GM23338 (cell line): Measurements from ENCODE around the gene PUS3. TPM values are rescaled to one million over a fixed set of nuclear protein-coding genes. Genes with fewer than 3 reads are reported as not detected.

Experiments
- ATAC-seq: fragments of 200-7000 bp; cut with Tn5 transposase; 3 replicates; pipeline ENCODE4 v1.9.1; 2020
- DNase-seq: peaks from one replicate; pipeline ENCODE4 v3.0.0-alpha.2; 2015; ENCODE audit warnings: low spot score
- H2AFZ ChIP-seq: fragments of 200-600 bp; sonication (generic); 2 replicates; pipeline ENCODE4 v1.8.0; 2016; ENCODE audit warnings: antibody characterized with exemption, mild to moderate bottlenecking, moderate library complexity
- H3F3A ChIP-seq: fragments of 200-600 bp; sonication (generic); replicated peaks from 2 replicates; pipeline ENCODE4 v1.8.0; 2017; ENCODE audit warnings: antibody characterized with exemption, mixed run types, low read depth
- H3K27ac ChIP-seq: fragments of 200-600 bp; sonication (generic); 2 replicates; pipeline ENCODE4 v1.6.1; 2016; ENCODE audit warnings: low read depth
- H3K27me3 ChIP-seq: fragments of 200-600 bp; sonication (generic); 2 replicates; pipeline ENCODE4 v1.8.0; 2016; ENCODE audit warnings: mild to moderate bottlenecking, mixed run types, moderate library complexity; ENCODE audit not compliant: insufficient read depth
- H3K36me3 ChIP-seq: fragments of 200-600 bp; sonication (generic); 2 replicates; pipeline ENCODE4 v1.8.0; 2016; ENCODE audit warnings: mild to moderate bottlenecking; ENCODE audit not compliant: insufficient read depth
- H3K4me1 ChIP-seq: fragments of 200-600 bp; sonication (generic); 2 replicates; pipeline ENCODE4 v1.8.0; 2016; ENCODE audit warnings: mild to moderate bottlenecking, moderate library complexity; ENCODE audit not compliant: insufficient read depth
- H3K4me2 ChIP-seq: fragments of 200-600 bp; sonication (generic); 2 replicates; pipeline ENCODE4 v1.7.1; 2017; ENCODE audit warnings: mixed run types
- H3K4me3 ChIP-seq: fragments of 200-600 bp; sonication (generic); 2 replicates; pipeline ENCODE4 v1.6.1; 2016; ENCODE audit warnings: mixed run types
- H3K79me2 ChIP-seq: fragments of 200-600 bp; sonication (generic); replicated peaks from 2 replicates; pipeline ENCODE4 v1.8.0; 2017; ENCODE audit warnings: mild to moderate bottlenecking; ENCODE audit not compliant: insufficient read depth
- H3K9me2 ChIP-seq: fragments of 200-600 bp; sonication (generic); 2 replicates; pipeline ENCODE4 v1.8.0; 2017; ENCODE audit not compliant: insufficient read depth
- H4K20me1 ChIP-seq: fragments of 200-600 bp; sonication (generic); replicated peaks from 2 replicates; pipeline ENCODE4 v1.8.0; 2017; ENCODE audit warnings: mild to moderate bottlenecking; ENCODE audit not compliant: insufficient read depth
- H3K27ac Mint-ChIP-seq: 2 replicates; pipeline ENCODE4 v1.8.0; 2020; ENCODE audit warnings: inconsistent platforms, mild to moderate bottlenecking, moderate library complexity, mixed read lengths
- H3K27me3 Mint-ChIP-seq: 3 replicates; pipeline ENCODE4 v1.8.0; 2022; ENCODE audit warnings: low read depth, mild to moderate bottlenecking, moderate library complexity, mixed read lengths, inconsistent platforms; ENCODE audit not compliant: insufficient read depth, poor library complexity
- H3K36me3 Mint-ChIP-seq: 3 replicates; pipeline ENCODE4 v1.8.0; 2021; ENCODE audit warnings: low read depth, mild to moderate bottlenecking, inconsistent platforms, moderate library complexity, mixed read lengths
- H3K4me1 Mint-ChIP-seq: 3 replicates; pipeline ENCODE4 v1.8.0; 2020; ENCODE audit warnings: mild to moderate bottlenecking, inconsistent platforms, mixed read lengths
- H3K4me3 Mint-ChIP-seq: 3 replicates; pipeline ENCODE4 v1.8.0; 2021; ENCODE audit warnings: moderate library complexity, mild to moderate bottlenecking, inconsistent platforms, mixed read lengths
- H3K9me3 Mint-ChIP-seq: 3 replicates; pipeline ENCODE4 v1.8.0; 2020; ENCODE audit warnings: moderate library complexity, mild to moderate bottlenecking, inconsistent platforms, mixed read lengths
- EZH2 ChIP-seq: fragments of 200-600 bp; sonication (generic); IDR thresholded peaks from one replicate; pipeline ENCODE4 v1.8.0; 2017; ENCODE audit warnings: antibody characterized with exemption, mild to moderate bottlenecking, low read depth; ENCODE audit not compliant: unreplicated experiment
- NANOG ChIP-seq: IDR thresholded peaks from 2 replicates; pipeline ENCODE4 v1.6.1; 2016; ENCODE audit warnings: antibody characterized with exemption, borderline replicate concordance
- STAT1 ChIP-seq: IDR thresholded peaks from one replicate; pipeline ENCODE4 v1.6.1; 2016; ENCODE audit warnings: antibody characterized with exemption; ENCODE audit not compliant: unreplicated experiment
- polyA plus RNA-seq: library from polyadenylated mRNA; unstranded; fragments of >200 nt; fragmentation: Nextera tagmentation; extraction: Ambion mirVana; gene quantifications from 2 replicates; pipeline ENCODE4 v1.2.1, GENCODE V29; 2016
- total RNA-seq: library from RNA; depleted of rRNA; stranded (reverse); fragments of >200 nt; shearing (Covaris generic); gene quantifications from 2 replicates; pipeline ENCODE4 v1.2.3, GENCODE V29; 2014
- TF ChIP-seq, protein P1 (sequence below), 2 experiments: fragments of 200-600 bp in 1 of 2; sonication (generic) in 1 of 2; conservative IDR thresholded peaks; 2 replicates each; pipeline versions ENCODE4 v1.5.1 to v1.6.1; 2016 to 2017; ENCODE audit warnings: antibody characterized with exemption in 2 of 2, low read depth in 2 of 2, mild to moderate bottlenecking in 2 of 2, moderate library complexity in 1 of 2
- TF ChIP-seq, protein P2 (sequence below): IDR thresholded peaks from one replicate; pipeline ENCODE4 v1.6.1; 2018; ENCODE audit warnings: antibody characterized with exemption; ENCODE audit not compliant: unreplicated experiment

PUS3 gene
- total and polyA plus RNA-seq, 2 experiments from 2014 or later, result 15.8 to 24.1 TPM

DNA sequence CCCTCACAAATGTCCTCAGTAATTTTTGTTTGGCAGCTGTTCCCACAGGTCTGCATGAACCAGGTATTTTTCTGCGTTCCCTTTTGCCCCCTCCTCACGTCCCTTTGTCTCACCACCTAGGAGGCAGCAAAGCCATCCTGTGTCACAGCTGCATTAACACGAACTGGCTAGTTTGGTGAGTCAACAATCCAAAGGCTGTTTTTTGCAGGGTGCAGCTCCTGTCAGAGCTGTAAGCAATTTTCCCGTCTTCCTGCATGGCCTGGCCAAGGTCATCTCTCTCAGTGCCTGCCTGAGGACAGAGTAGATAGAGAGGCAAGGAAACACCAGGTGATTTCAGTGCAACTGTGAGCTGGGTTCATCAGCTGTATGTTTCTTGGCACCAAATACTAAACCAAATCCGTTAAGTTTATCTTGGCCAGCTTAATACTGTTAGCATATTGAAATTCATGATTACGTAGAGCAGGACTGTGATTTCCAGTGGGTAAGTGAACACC lies 22.3 kb upstream of the PUS3 start:
- no peak for DNase-seq
- Mint-ChIP-seq H3K27me3 (peaks cover 5% of the 10 kb centered on the region), H3K4me3 (no peak overlapping the region), H3K9me3 (no peaks in the 10 kb centered on the region), H3K36me3 (no peaks in the 10 kb centered on the region), H3K4me1 (peaks cover 15% of the 10 kb centered on the region), H3K27ac (peak overlapping the region; percentile 8; the same call in 1 of the 2 replicates)
- Histone ChIP-seq H3K9me2 (no peaks in the 10 kb centered on the region), H4K20me1 (no peaks in the 10 kb centered on the region), H3K79me2 (no peaks in the 10 kb centered on the region), H3K27ac (no peak overlapping the region), H3K36me3 (no peaks in the 10 kb centered on the region), H3K4me2 (no peak overlapping the region), H3K4me1 (no peaks in the 10 kb centered on the region), H2AFZ (no peak overlapping the region), H3F3A (no peaks in the 10 kb centered on the region), H3K4me3 (no peak overlapping the region), H3K27me3 (no peaks in the 10 kb centered on the region)
- no peak; the same call in 2 of the 3 replicates for ATAC-seq
- TF ChIP-seq STAT1, result no peak
- TF ChIP-seq, protein P1, sequence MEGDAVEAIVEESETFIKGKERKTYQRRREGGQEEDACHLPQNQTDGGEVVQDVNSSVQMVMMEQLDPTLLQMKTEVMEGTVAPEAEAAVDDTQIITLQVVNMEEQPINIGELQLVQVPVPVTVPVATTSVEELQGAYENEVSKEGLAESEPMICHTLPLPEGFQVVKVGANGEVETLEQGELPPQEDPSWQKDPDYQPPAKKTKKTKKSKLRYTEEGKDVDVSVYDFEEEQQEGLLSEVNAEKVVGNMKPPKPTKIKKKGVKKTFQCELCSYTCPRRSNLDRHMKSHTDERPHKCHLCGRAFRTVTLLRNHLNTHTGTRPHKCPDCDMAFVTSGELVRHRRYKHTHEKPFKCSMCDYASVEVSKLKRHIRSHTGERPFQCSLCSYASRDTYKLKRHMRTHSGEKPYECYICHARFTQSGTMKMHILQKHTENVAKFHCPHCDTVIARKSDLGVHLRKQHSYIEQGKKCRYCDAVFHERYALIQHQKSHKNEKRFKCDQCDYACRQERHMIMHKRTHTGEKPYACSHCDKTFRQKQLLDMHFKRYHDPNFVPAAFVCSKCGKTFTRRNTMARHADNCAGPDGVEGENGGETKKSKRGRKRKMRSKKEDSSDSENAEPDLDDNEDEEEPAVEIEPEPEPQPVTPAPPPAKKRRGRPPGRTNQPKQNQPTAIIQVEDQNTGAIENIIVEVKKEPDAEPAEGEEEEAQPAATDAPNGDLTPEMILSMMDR (conservative IDR thresholded peaks at IDR 0.05; ENCODE audit: low read depth in 2 of 2), result 0 out of 4 replicates have a peak, but pooled peaks of 1 of the 2 experiments have one; percentile 10

DNA sequence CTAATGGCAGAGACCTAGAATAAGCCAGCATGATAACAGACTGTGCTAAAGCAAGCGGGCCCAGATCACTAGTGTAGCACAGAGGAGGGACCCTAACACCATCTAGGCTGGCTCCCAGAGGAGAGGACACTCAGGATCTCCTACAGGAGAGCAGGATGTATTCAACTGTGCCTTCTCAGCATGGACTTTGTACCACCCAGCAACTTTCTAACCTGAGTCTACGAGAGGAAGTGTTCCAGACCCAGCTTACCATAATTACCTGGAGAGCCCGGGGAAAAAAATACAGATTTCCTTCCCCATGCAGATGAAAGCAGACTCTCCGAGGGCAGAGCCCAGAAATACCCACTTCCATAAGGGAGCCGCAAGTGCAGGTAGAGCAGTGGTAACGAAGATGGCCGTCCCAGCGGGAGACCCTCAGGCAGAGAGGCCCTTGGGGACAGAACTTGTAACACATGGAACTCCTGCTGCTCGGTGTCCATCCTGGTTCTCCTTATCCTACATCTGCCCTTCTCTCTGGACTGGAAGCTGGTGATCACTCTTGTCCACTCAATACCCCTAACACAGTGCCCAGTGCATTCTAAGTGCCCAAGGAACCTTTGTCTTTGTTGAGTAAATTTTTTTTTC lies 21.5 kb upstream of the PUS3 start:
- Histone ChIP-seq H3K79me2 (no peaks in the 10 kb centered on the region), H3F3A (no peaks in the 10 kb centered on the region), H3K4me2 (no peak overlapping the region), H3K4me3 (no peak overlapping the region), H3K4me1 (no peaks in the 10 kb centered on the region), H3K27ac (no peak overlapping the region), H3K27me3 (no peaks in the 10 kb centered on the region), H3K36me3 (no peaks in the 10 kb centered on the region), H2AFZ (no peak overlapping the region), H3K9me2 (no peaks in the 10 kb centered on the region), H4K20me1 (no peaks in the 10 kb centered on the region)
- Mint-ChIP-seq H3K27me3 (peaks cover 5% of the 10 kb centered on the region), H3K27ac (no peak overlapping the region; the same call in 1 of the 2 replicates), H3K4me3 (no peak overlapping the region), H3K4me1 (peaks cover 15% of the 10 kb centered on the region), H3K36me3 (no peaks in the 10 kb centered on the region), H3K9me3 (no peaks in the 10 kb centered on the region)
- ATAC-seq, result no peak
- DNase-seq, result no peak
- TF ChIP-seq STAT1, result no peak
- TF ChIP-seq EZH2, result no peak
- TF ChIP-seq, protein P1 (conservative IDR thresholded peaks at IDR 0.05; ENCODE audit: low read depth in 2 of 2), result no peak
- TF ChIP-seq, protein P2, sequence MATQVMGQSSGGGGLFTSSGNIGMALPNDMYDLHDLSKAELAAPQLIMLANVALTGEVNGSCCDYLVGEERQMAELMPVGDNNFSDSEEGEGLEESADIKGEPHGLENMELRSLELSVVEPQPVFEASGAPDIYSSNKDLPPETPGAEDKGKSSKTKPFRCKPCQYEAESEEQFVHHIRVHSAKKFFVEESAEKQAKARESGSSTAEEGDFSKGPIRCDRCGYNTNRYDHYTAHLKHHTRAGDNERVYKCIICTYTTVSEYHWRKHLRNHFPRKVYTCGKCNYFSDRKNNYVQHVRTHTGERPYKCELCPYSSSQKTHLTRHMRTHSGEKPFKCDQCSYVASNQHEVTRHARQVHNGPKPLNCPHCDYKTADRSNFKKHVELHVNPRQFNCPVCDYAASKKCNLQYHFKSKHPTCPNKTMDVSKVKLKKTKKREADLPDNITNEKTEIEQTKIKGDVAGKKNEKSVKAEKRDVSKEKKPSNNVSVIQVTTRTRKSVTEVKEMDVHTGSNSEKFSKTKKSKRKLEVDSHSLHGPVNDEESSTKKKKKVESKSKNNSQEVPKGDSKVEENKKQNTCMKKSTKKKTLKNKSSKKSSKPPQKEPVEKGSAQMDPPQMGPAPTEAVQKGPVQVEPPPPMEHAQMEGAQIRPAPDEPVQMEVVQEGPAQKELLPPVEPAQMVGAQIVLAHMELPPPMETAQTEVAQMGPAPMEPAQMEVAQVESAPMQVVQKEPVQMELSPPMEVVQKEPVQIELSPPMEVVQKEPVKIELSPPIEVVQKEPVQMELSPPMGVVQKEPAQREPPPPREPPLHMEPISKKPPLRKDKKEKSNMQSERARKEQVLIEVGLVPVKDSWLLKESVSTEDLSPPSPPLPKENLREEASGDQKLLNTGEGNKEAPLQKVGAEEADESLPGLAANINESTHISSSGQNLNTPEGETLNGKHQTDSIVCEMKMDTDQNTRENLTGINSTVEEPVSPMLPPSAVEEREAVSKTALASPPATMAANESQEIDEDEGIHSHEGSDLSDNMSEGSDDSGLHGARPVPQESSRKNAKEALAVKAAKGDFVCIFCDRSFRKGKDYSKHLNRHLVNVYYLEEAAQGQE, result no peak
- no peak for TF ChIP-seq NANOG
